Parathyroid adenoma (tissue), 2 donors: ENCODE measurements around the gene RGS3.

Experiments used
- H2AFZ ChIP-seq: fragments of 300-600 bp; sonication (generic); one replicate; pipeline ENCODE4 v1.7.0; 2017; ENCODE audit warnings: antibody characterized with exemption, mild to moderate bottlenecking
- H3K27ac ChIP-seq: fragments of 300-600 bp; sonication (generic); one replicate; pipeline ENCODE4 v1.7.0; 2017
- H3K27me3 ChIP-seq: fragments of 300-600 bp; sonication (generic); one replicate; pipeline ENCODE4 v1.7.0; 2017; ENCODE audit warnings: low read length; ENCODE audit not compliant: control insufficient read depth, insufficient read depth
- H3K36me3 ChIP-seq: fragments of 300-600 bp; sonication (generic); one replicate; pipeline ENCODE4 v1.7.0; 2017; ENCODE audit warnings: low read length; ENCODE audit not compliant: control insufficient read depth, insufficient read depth
- H3K4me1 ChIP-seq: fragments of 300-600 bp; sonication (generic); one replicate; pipeline ENCODE4 v1.7.0; 2017; ENCODE audit warnings: control low read depth
- H3K4me2 ChIP-seq: fragments of 300-600 bp; sonication (generic); one replicate; pipeline ENCODE4 v1.7.0; 2017; ENCODE audit warnings: low read length
- H3K4me3 ChIP-seq: fragments of 300-600 bp; sonication (generic); one replicate; pipeline ENCODE4 v1.7.0; 2017; ENCODE audit warnings: low read depth, low read length
- H3K79me2 ChIP-seq: fragments of 300-600 bp; sonication (generic); one replicate; pipeline ENCODE4 v1.7.0; 2017; ENCODE audit warnings: control low read depth
- H3K9ac ChIP-seq: fragments of 300-600 bp; sonication (generic); one replicate; pipeline ENCODE4 v1.7.0; 2017; ENCODE audit warnings: mild to moderate bottlenecking
- H3K9me3 ChIP-seq: fragments of 300-600 bp; sonication (generic); one replicate; pipeline ENCODE4 v1.7.0; 2017; ENCODE audit warnings: low read length; ENCODE audit not compliant: control insufficient read depth
- TF ChIP-seq, protein P1 (sequence below): fragments of 300-600 bp; sonication (generic); IDR thresholded peaks from one replicate; pipeline ENCODE4 v1.7.0; 2017; ENCODE audit warnings: antibody characterized with exemption, mild to moderate bottlenecking
- donor health status: primary hyperparathyroidism.

Gene RGS3

GRCh38 chr9:113501129-113501686 lies 37.7 kb downstream of the RGS3 start:
- no peaks in the 10 kb centered on the region for H3K9me3 ChIP-seq
- H2AFZ ChIP-seq: no peak overlapping the region
- no peak overlapping the region for H3K4me2 ChIP-seq
- H3K27ac ChIP-seq: peak overlapping the region; percentile 29
- no peak overlapping the region for H3K9ac ChIP-seq
- TF ChIP-seq, protein P1, sequence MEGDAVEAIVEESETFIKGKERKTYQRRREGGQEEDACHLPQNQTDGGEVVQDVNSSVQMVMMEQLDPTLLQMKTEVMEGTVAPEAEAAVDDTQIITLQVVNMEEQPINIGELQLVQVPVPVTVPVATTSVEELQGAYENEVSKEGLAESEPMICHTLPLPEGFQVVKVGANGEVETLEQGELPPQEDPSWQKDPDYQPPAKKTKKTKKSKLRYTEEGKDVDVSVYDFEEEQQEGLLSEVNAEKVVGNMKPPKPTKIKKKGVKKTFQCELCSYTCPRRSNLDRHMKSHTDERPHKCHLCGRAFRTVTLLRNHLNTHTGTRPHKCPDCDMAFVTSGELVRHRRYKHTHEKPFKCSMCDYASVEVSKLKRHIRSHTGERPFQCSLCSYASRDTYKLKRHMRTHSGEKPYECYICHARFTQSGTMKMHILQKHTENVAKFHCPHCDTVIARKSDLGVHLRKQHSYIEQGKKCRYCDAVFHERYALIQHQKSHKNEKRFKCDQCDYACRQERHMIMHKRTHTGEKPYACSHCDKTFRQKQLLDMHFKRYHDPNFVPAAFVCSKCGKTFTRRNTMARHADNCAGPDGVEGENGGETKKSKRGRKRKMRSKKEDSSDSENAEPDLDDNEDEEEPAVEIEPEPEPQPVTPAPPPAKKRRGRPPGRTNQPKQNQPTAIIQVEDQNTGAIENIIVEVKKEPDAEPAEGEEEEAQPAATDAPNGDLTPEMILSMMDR: no peak
- H3K79me2 ChIP-seq: no peaks in the 10 kb centered on the region
- no peaks in the 10 kb centered on the region for H3K27me3 ChIP-seq
- no peaks in the 10 kb centered on the region for H3K4me1 ChIP-seq
- H3K4me3 ChIP-seq: no peak overlapping the region
- no peaks in the 10 kb centered on the region for H3K36me3 ChIP-seq

DNA sequence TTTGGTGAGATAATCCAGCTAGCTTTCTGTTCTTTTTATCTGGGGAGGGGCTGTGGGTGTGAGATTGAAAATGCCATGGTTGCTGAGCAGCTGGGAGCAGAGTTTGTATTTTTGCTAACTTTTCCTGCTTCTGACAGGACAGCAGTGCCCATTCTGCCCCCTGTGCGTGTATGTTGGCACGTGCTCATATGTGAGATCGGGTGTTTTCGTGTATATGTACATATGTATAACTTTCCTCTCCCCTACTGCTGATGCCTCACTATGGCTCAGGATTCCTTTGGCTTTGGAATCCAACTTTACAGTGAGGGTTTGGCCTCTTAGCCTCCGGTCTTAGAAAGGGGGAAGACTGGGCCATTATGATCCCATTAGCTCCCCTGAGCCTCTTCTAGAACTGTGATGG lies 38.3 kb downstream of the RGS3 start:
- Histone ChIP-seq H3K4me1 (no peaks in the 10 kb centered on the region), H3K27ac (peak overlapping the region; percentile 29), H3K36me3 (no peaks in the 10 kb centered on the region), H3K79me2 (no peaks in the 10 kb centered on the region), H3K4me3 (no peak overlapping the region), H3K9me3 (no peaks in the 10 kb centered on the region), H3K9ac (no peak overlapping the region), H3K27me3 (no peaks in the 10 kb centered on the region), H2AFZ (no peak overlapping the region), H3K4me2 (no peak overlapping the region)
- TF ChIP-seq, protein P1: no peak

DNA sequence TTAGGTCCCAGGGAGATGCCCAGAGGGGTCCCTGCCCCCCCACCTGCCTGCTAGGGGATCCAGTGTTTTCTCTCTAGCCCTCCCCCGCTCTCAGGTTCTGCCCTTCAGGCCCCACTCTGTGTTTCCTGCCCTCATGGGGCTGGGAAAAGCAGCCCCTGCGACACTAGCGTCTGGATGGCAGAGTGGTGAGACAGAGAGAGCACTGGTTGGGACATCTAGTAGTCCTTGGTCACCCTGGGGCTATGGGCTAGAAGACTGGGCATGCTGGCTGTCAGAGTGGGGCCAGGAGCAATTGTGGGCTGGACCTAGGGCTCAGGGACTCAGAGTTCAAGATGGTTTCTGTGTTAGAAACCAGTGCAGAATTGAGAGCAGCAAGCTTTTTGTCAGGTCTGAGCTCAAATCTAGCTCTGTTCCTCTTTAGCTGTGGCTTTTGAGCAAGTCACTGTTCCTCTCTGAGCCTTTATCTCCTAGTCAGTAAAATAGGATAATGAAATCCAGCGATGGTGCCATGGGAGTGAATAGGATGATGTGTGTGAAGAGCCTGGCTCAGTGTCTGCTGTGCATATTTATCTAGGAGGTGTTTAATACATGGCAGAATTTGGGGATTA lies 39.0 kb downstream of the RGS3 start:
- H3K36me3 ChIP-seq: no peaks in the 10 kb centered on the region
- H3K4me2 ChIP-seq: no peak overlapping the region
- no peak overlapping the region for H3K9ac ChIP-seq
- no peaks in the 10 kb centered on the region for H3K9me3 ChIP-seq
- no peak overlapping the region for H2AFZ ChIP-seq
- H3K27me3 ChIP-seq: no peaks in the 10 kb centered on the region
- H3K79me2 ChIP-seq: no peaks in the 10 kb centered on the region
- H3K4me1 ChIP-seq: no peaks in the 10 kb centered on the region
- no peak overlapping the region for H3K27ac ChIP-seq
- no peak overlapping the region for H3K4me3 ChIP-seq
- TF ChIP-seq, protein P1: no peak

GRCh38 chr9:113503131-113503541 lies 39.6 kb downstream of the RGS3 start:
- Histone ChIP-seq H3K79me2 (no peaks in the 10 kb centered on the region), H3K4me2 (no peak overlapping the region), H3K9me3 (no peaks in the 10 kb centered on the region), H3K4me3 (no peak overlapping the region), H3K4me1 (no peaks in the 10 kb centered on the region), H3K27ac (peak overlapping the region; percentile 49), H3K36me3 (no peaks in the 10 kb centered on the region), H2AFZ (no peak overlapping the region), H3K27me3 (no peaks in the 10 kb centered on the region), H3K9ac (no peak overlapping the region)
- TF ChIP-seq, protein P1: no peak
